H1 (cell line): ENCODE measurements around the gene CLEC2A. TPM values are rescaled to one million over a fixed set of nuclear protein-coding genes. Genes with fewer than 3 reads are reported as not detected.

Experiments
- CTCF ChIA-PET: fragments of 300-600 bp; sonication (Branson Sonifier 250); formaldehyde crosslinking; loops from one replicate; lab custom pipeline; 2021; ENCODE audit not compliant: partially characterized antibody; lab: Charles Lee
- POLR2A ChIA-PET: fragments of 300-600 bp; sonication (Branson Sonifier 250); formaldehyde crosslinking; loops from one replicate; lab custom pipeline; 2021; ENCODE audit warnings: inconsistent platforms; ENCODE audit not compliant: partially characterized antibody; lab: Charles Lee
- DNase-seq, 2 experiments: peaks; one replicate each; pipeline versions ENCODE4 v3.0.0 to v3.0.0-alpha.2; 2010 to 2022; ENCODE audit warnings: low spot score in 2 of 2, low read depth in 1 of 2, mixed read lengths in 1 of 2
- FAIRE-seq: peaks from 2 replicates; lab custom pipeline; 2011; peaks lifted over from hg19 to GRCh38; lab: Jason Lieb, UNC
- H2AFZ ChIP-seq: 2 replicates; pipeline ENCODE4 v1.8.1; 2012; ENCODE audit warnings: low read length, inconsistent platforms
- H2AK5ac ChIP-seq: 2 replicates; pipeline ENCODE4 v1.6.1; 2013; ENCODE audit warnings: low read depth, low read length
- H2BK120ac ChIP-seq: replicated peaks from 2 replicates; pipeline ENCODE3; 2013; ENCODE audit warnings: low read depth, low read length, inconsistent platforms
- H2BK12ac ChIP-seq: 2 replicates; pipeline ENCODE4 v1.6.1; 2013; ENCODE audit warnings: low read depth, low read length
- H2BK15ac ChIP-seq: 2 replicates; pipeline ENCODE4 v1.6.1; 2013; ENCODE audit warnings: low read length
- H2BK20ac ChIP-seq: 2 replicates; pipeline ENCODE4 v1.6.1; 2013; ENCODE audit warnings: low read length
- H2BK5ac ChIP-seq: 2 replicates; pipeline ENCODE4 v1.6.1; 2013; ENCODE audit warnings: low read depth, low read length
- H3K14ac ChIP-seq: 2 replicates; pipeline ENCODE4 v1.6.1; 2013; ENCODE audit warnings: inconsistent platforms; ENCODE audit not compliant: insufficient read length
- H3K18ac ChIP-seq: 2 replicates; pipeline ENCODE4 v1.6.1; 2013; ENCODE audit warnings: low read length; ENCODE audit errors: extremely low read depth
- H3K23ac ChIP-seq: 2 replicates; pipeline ENCODE4 v1.6.1; 2013; ENCODE audit warnings: inconsistent platforms; ENCODE audit not compliant: insufficient read length
- H3K23me2 ChIP-seq: 2 replicates; pipeline ENCODE4 v1.6.1; 2013; ENCODE audit warnings: low read depth, low read length
- H3K27ac ChIP-seq: 2 replicates; pipeline ENCODE4 v1.6.1; 2011; ENCODE audit warnings: low read depth, low read length, inconsistent platforms
- H3K27me3 ChIP-seq, 4 experiments: replicated peaks in 1 of 4; 1 replicate in 1 of 4; 2 replicates in 3 of 4; pipeline versions ENCODE4 v1.6.1 to v1.8.1; 2011 to 2013; ENCODE audit warnings: low read length in 3 of 4, mild to moderate bottlenecking in 3 of 4, inconsistent platforms in 2 of 4, mixed read lengths in 2 of 4, moderate library complexity in 1 of 4; ENCODE audit not compliant: control insufficient read depth in 3 of 4, insufficient read depth in 3 of 4; ENCODE audit errors: extremely low read depth in 1 of 4
- H3K36me3 ChIP-seq, 4 experiments: 2 replicates each; pipeline versions ENCODE4 v1.6.1 to v1.8.1; 2011 to 2013; ENCODE audit warnings: mild to moderate bottlenecking in 4 of 4, low read length in 3 of 4, moderate library complexity in 2 of 4, control low read depth in 1 of 4, inconsistent platforms in 1 of 4; ENCODE audit not compliant: insufficient read depth in 4 of 4, control insufficient read depth in 2 of 4
- H3K4ac ChIP-seq: replicated peaks from 2 replicates; pipeline ENCODE3; 2013; ENCODE audit warnings: low read length, low read depth, mixed read lengths, inconsistent platforms; ENCODE audit not compliant: insufficient read length
- H3K4me1 ChIP-seq, 4 experiments: replicated peaks in 1 of 4; 1 replicate in 1 of 4; 2 replicates in 3 of 4; pipeline versions ENCODE4 v1.6.1 to v1.8.1; 2011 to 2013; ENCODE audit warnings: low read length in 3 of 4, inconsistent platforms in 2 of 4, mixed read lengths in 1 of 4; ENCODE audit not compliant: insufficient read depth in 4 of 4, control insufficient read depth in 3 of 4
- H3K4me2 ChIP-seq, 2 experiments: 2 replicates each; pipeline versions ENCODE4 v1.6.1 to v1.8.1; 2011 to 2013; ENCODE audit warnings: low read depth in 2 of 2, low read length in 2 of 2, control low read depth in 1 of 2, inconsistent platforms in 1 of 2, mild to moderate bottlenecking in 1 of 2; ENCODE audit not compliant: insufficient read depth in 1 of 2
- H3K4me3 ChIP-seq, 4 experiments: fragments of 200-600, 300-600 bp in 1 of 4; sonication (generic), shearing (Covaris generic), sonication (Bioruptor Twin) in 1 of 4; 2 replicates each; pipeline versions ENCODE4 v1.5.1 to v1.8.1; 2011 to 2016; ENCODE audit warnings: low read length in 4 of 4, low read depth in 3 of 4, control low read depth in 2 of 4, inconsistent platforms in 2 of 4, mild to moderate bottlenecking in 2 of 4, mixed read lengths in 1 of 4, moderate library complexity in 1 of 4; ENCODE audit not compliant: insufficient read depth in 2 of 4; ENCODE audit errors: extremely low read depth in 1 of 4
- H3K56ac ChIP-seq: replicated peaks from 2 replicates; pipeline ENCODE3; 2013; ENCODE audit warnings: low read depth, mild to moderate bottlenecking, mixed read lengths, low read length, inconsistent platforms; ENCODE audit not compliant: insufficient read length
- H3K79me1 ChIP-seq: 2 replicates; pipeline ENCODE4 v1.6.1; 2013; ENCODE audit warnings: low read depth, low read length, control low read depth
- H3K79me2 ChIP-seq, 2 experiments: 2 replicates each; pipeline versions ENCODE4 v1.6.1 to v1.8.1; 2012 to 2013; ENCODE audit warnings: low read length in 2 of 2, mild to moderate bottlenecking in 2 of 2, inconsistent platforms in 1 of 2; ENCODE audit not compliant: insufficient read depth in 2 of 2, control insufficient read depth in 1 of 2
- H3K9ac ChIP-seq, 4 experiments: replicated peaks in 1 of 4; 1 replicate in 1 of 4; 2 replicates in 3 of 4; pipeline versions ENCODE4 v1.6.1 to v1.8.1; 2011 to 2013; ENCODE audit warnings: low read depth in 3 of 4, low read length in 3 of 4, control low read depth in 2 of 4, mild to moderate bottlenecking in 2 of 4, moderate library complexity in 2 of 4, inconsistent platforms in 1 of 4; ENCODE audit errors: extremely low read depth in 1 of 4
- H3K9me3 ChIP-seq, 2 experiments: 2 replicates each; pipeline versions ENCODE4 v1.6.1 to v1.8.1; 2012 to 2013; ENCODE audit warnings: mild to moderate bottlenecking in 2 of 2, moderate library complexity in 2 of 2, control low read depth in 1 of 2, inconsistent platforms in 1 of 2, low read depth in 1 of 2, low read length in 1 of 2, mixed read lengths in 1 of 2; ENCODE audit not compliant: insufficient read depth in 2 of 2
- H4K20me1 ChIP-seq, 2 experiments: replicated peaks in 1 of 2; 2 replicates each; pipeline versions ENCODE3 to v1.8.1; 2011 to 2013; ENCODE audit warnings: inconsistent platforms in 2 of 2, low read length in 2 of 2, mild to moderate bottlenecking in 1 of 2; ENCODE audit not compliant: insufficient read depth in 2 of 2, control insufficient read depth in 1 of 2
- H4K5ac ChIP-seq: 2 replicates; pipeline ENCODE4 v1.6.1; 2013; ENCODE audit warnings: low read length, low read depth, mixed read lengths, inconsistent platforms; ENCODE audit not compliant: insufficient read length
- H4K8ac ChIP-seq: 2 replicates; pipeline ENCODE4 v1.8.0; 2013; ENCODE audit warnings: mild to moderate bottlenecking, moderate library complexity, low read length, inconsistent platforms; ENCODE audit not compliant: insufficient read depth; ENCODE audit errors: extremely low read depth
- H4K91ac ChIP-seq: replicated peaks from 2 replicates; pipeline ENCODE3; 2013; ENCODE audit warnings: low read length, mixed read lengths, inconsistent platforms; ENCODE audit not compliant: insufficient read length
- CHD1 ChIP-seq: IDR thresholded peaks from 2 replicates; pipeline ENCODE4 v1.6.1; 2012; ENCODE audit warnings: low read depth, low read length, improper control_type of control experiment
- CTBP2 ChIP-seq: IDR thresholded peaks from 2 replicates; pipeline ENCODE4 v1.7.0; 2011; ENCODE audit warnings: borderline replicate concordance, mild to moderate bottlenecking, moderate library complexity, mixed read lengths, low read length; ENCODE audit not compliant: insufficient read depth, insufficient read length
- GABPA ChIP-seq: IDR thresholded peaks from 2 replicates; pipeline ENCODE4 v1.6.1; 2011; ENCODE audit warnings: mild to moderate bottlenecking, low read length, moderate library complexity, borderline replicate concordance; ENCODE audit not compliant: insufficient read depth
- HDAC2 ChIP-seq, 2 experiments: fragments of 300-600 bp in 1 of 2; sonication (generic) in 1 of 2; IDR thresholded peaks; 2 replicates each; pipeline ENCODE4 v1.6.1; 2011 to 2012; ENCODE audit warnings: low read depth in 2 of 2, low read length in 2 of 2, mild to moderate bottlenecking in 2 of 2, moderate library complexity in 2 of 2, borderline replicate concordance in 1 of 2, inconsistent platforms in 1 of 2
- MAFK ChIP-seq: IDR thresholded peaks from 2 replicates; pipeline ENCODE4 v1.6.1; 2012; ENCODE audit warnings: low read depth, mild to moderate bottlenecking, improper control_type of control experiment, low read length
- RNF2 ChIP-seq: fragments of 200-900, 300-1000 bp; sonication (generic); IDR thresholded peaks from 2 replicates; pipeline ENCODE4 v1.7.1; 2016; ENCODE audit warnings: borderline replicate concordance, low read depth, mild to moderate bottlenecking, antibody characterized with exemption, low read length; ENCODE audit not compliant: poor library complexity, severe bottlenecking; ENCODE audit errors: missing control alignments
- SP1 ChIP-seq: IDR thresholded peaks from 2 replicates; pipeline ENCODE4 v1.6.1; 2011; ENCODE audit warnings: low read depth, low read length
- SRF ChIP-seq: IDR thresholded peaks from 2 replicates; pipeline ENCODE4 v1.6.1; 2011; ENCODE audit warnings: mild to moderate bottlenecking, low read depth, low read length, moderate library complexity
- TAF7 ChIP-seq: optimal IDR thresholded peaks from 2 replicates; pipeline ENCODE3; 2011; ENCODE audit warnings: low read depth, mild to moderate bottlenecking, inconsistent platforms, low read length, moderate library complexity, borderline replicate concordance
- YY1 ChIP-seq: IDR thresholded peaks from 2 replicates; pipeline ENCODE4 v1.6.1; 2011; ENCODE audit warnings: low read depth, mild to moderate bottlenecking, low read length
- WGBS, 2 experiments: shearing (Covaris generic) in 1 of 2; methylation state at CpG; one replicate each; pipeline versions ENCODE4 v1.1.6 to v1.1.7; 2013 to 2015; ENCODE audit warnings: low lambda C conversion rate in 2 of 2, mixed read lengths in 2 of 2, inconsistent platforms in 1 of 2, low coverage in 1 of 2, missing lambda C conversion rate in 1 of 2; ENCODE audit not compliant: insufficient replicate concordance in 2 of 2, insufficient coverage in 1 of 2, insufficient read length in 1 of 2; ENCODE audit errors: extremely low coverage in 1 of 2, missing lambda C conversion rate in 1 of 2; 5-methylcytosine and 5-hydroxymethylcytosine counted together
- polyA plus RNA-seq, 7 experiments: library from polyadenylated mRNA; depleted of rRNA in 3 of 7; stranded (reverse) in 5 of 7; unstranded in 2 of 7; fragments of >200 nt in 5 of 7; fragments of 200-250 nt in 2 of 7; gene quantifications; 1 replicate in 5 of 7; 2 replicates in 1 of 7; 4 replicates in 1 of 7; pipeline versions ENCODE4 v1.2.1 to v1.2.3, GENCODE V29; 2011 to 2013; ENCODE audit warnings: missing spikeins in 2 of 7, mixed read lengths in 2 of 7
- total RNA-seq: library from RNA; stranded (reverse); fragmentation: NEBNext Ultra II Directional; extraction: Animal tissue kit (Norgen Biotek cat#: 25700); gene quantifications from 2 replicates; pipeline ENCODE4 v1.2.1, GENCODE V29; 2021
- TF ChIP-seq, protein P1 (sequence below), 3 experiments: IDR thresholded peaks; 1 replicate in 2 of 3; 2 replicates in 1 of 3; pipeline versions ENCODE4 v1.5.1 to v1.6.1; 2011; ENCODE audit warnings: low read length in 3 of 3, mild to moderate bottlenecking in 3 of 3, inconsistent platforms in 2 of 3, low read depth in 1 of 3, moderate library complexity in 1 of 3; ENCODE audit not compliant: insufficient read depth in 1 of 3; ENCODE audit errors: control extremely low read depth in 1 of 3

CLEC2A gene
- total and polyA plus RNA-seq, 2 of the 8 experiments (the other 6 are each of a cell fraction or from before 2014, with no cell fraction given), result 0.63 to 3.7 TPM

DNA sequence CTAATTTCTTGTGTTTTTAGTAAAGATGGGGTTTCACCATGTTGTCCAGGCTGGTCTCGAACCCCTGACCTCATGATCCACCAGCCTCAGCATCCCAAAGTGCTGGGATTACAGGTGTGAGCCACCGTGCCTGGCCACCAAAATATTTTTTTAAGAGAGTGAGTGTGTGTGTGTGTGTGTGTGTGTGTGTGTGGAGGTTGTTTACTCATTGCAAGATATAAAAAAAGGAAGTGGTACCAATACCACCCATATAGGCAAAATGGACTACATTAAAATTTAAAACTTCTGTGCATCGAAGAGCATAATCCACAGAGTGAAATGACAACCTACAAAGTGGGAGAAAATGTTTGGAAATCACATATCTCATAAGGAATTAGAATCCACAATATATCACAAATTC, 15.5 kb upstream of the CLEC2A start:
- no peaks in the 10 kb centered on the region for H3K27me3 ChIP-seq
- FAIRE-seq (no peak), DNase-seq (no peak)
- no peak overlapping the region for H2AK5ac ChIP-seq
- H3K23me2 ChIP-seq, result no peaks in the 10 kb centered on the region
- H3K4me3 ChIP-seq, result no peak overlapping the region
- H3K14ac ChIP-seq, result no peak overlapping the region
- H4K5ac ChIP-seq, result no peak overlapping the region
- ChIA-PET CTCF (interaction anchor here (1.5 kb wide), 1 partner anchor 132 kb away, joined by 4 read pairs; no protein-coding TSS in a partner anchor), POLR2A (no interaction called here)
- no peak overlapping the region for H2BK120ac ChIP-seq
- H4K91ac ChIP-seq, result no peak overlapping the region
- WGBS, 2 experiments, result 74% methylated on average over 3 of the region's 3 CpGs; no CpG with 5 or more reads in 1 of the 2 experiments
- H3K79me1 ChIP-seq, result no peaks in the 10 kb centered on the region
- H3K79me2 ChIP-seq, result no peaks in the 10 kb centered on the region
- H4K8ac ChIP-seq, result no peak overlapping the region
- no peak overlapping the region for H3K56ac ChIP-seq
- H2BK5ac ChIP-seq, result no peak overlapping the region
- no peak overlapping the region for H3K27ac ChIP-seq
- H3K18ac ChIP-seq, result no peak overlapping the region
- no peak overlapping the region for H3K4me2 ChIP-seq
- no peaks in the 10 kb centered on the region; a peak in 1 of 7 replicates for H3K4me1 ChIP-seq
- H2BK12ac ChIP-seq, result no peak overlapping the region
- H3K36me3 ChIP-seq, result no peaks in the 10 kb centered on the region
- no peaks in the 10 kb centered on the region for H4K20me1 ChIP-seq
- H2BK20ac ChIP-seq, result no peak overlapping the region
- no peak overlapping the region for H3K9ac ChIP-seq
- peaks cover 0 to 8% of the 10 kb centered on the region in 2 experiments; a peak in 2 of 4 replicates for H3K9me3 ChIP-seq
- H2AFZ ChIP-seq, result no peak overlapping the region
- H2BK15ac ChIP-seq, result no peak overlapping the region
- no peak overlapping the region for H3K4ac ChIP-seq
- H3K23ac ChIP-seq, result no peak overlapping the region
- TF ChIP-seq CHD1 (no peak), GABPA (no peak), MAFK (no peak), TAF7 (no peak), RNF2 (no peak), YY1 (no peak), SP1 (no peak), HDAC2 (IDR thresholded peaks at IDR 0.05; ENCODE audit: borderline replicate concordance in 1 of 2, low read depth in 2 of 2, low read length in 2 of 2) (no peak), CTBP2 (no peak), SRF (no peak)
- TF ChIP-seq, protein P1, sequence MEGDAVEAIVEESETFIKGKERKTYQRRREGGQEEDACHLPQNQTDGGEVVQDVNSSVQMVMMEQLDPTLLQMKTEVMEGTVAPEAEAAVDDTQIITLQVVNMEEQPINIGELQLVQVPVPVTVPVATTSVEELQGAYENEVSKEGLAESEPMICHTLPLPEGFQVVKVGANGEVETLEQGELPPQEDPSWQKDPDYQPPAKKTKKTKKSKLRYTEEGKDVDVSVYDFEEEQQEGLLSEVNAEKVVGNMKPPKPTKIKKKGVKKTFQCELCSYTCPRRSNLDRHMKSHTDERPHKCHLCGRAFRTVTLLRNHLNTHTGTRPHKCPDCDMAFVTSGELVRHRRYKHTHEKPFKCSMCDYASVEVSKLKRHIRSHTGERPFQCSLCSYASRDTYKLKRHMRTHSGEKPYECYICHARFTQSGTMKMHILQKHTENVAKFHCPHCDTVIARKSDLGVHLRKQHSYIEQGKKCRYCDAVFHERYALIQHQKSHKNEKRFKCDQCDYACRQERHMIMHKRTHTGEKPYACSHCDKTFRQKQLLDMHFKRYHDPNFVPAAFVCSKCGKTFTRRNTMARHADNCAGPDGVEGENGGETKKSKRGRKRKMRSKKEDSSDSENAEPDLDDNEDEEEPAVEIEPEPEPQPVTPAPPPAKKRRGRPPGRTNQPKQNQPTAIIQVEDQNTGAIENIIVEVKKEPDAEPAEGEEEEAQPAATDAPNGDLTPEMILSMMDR (IDR thresholded peaks at IDR 0.05; ENCODE audit: control extremely low read depth in 1 of 3, insufficient read depth in 1 of 3, low read depth in 1 of 3, low read length in 3 of 3), result no peak
